SU-DHL-6 (cell line): ENCODE data around the gene HLA-DQB1.

Experiments
- CTCF ChIP-seq: fragments of 200-600 bp; sonication (generic); IDR thresholded peaks from one replicate; pipeline ENCODE4 v1.5.1; 2017; ENCODE audit warnings: antibody characterized with exemption, mild to moderate bottlenecking, low read length, moderate library complexity; ENCODE audit not compliant: insufficient read depth, poor library complexity, severe bottlenecking
- EZH2phosphoT487 ChIP-seq: fragments of 200-600 bp; sonication (generic), shearing (Covaris generic); conservative IDR thresholded peaks from 2 replicates; pipeline ENCODE4 v1.6.1; 2018; ENCODE audit warnings: mild to moderate bottlenecking, antibody characterized with exemption, low read length, moderate library complexity, mixed read lengths

- TF ChIP-seq CTCF (no peak), EZH2phosphoT487 (no peak)
Measured at GRCh38 chr6:32665661-32666060, 796 bp downstream of the HLA-DQB1 start.
